GM19438 (cell line): Measurements from ENCODE around the gene RHBDL1.

Experiments used
- ATAC-seq: cut with Tn5 transposase; IDR thresholded peaks from one replicate; pipeline ENCODE4 v1.9.1; 2021; ENCODE audit warnings: low read depth; ENCODE audit not compliant: unreplicated experiment

The RHBDL1 gene

DNA sequence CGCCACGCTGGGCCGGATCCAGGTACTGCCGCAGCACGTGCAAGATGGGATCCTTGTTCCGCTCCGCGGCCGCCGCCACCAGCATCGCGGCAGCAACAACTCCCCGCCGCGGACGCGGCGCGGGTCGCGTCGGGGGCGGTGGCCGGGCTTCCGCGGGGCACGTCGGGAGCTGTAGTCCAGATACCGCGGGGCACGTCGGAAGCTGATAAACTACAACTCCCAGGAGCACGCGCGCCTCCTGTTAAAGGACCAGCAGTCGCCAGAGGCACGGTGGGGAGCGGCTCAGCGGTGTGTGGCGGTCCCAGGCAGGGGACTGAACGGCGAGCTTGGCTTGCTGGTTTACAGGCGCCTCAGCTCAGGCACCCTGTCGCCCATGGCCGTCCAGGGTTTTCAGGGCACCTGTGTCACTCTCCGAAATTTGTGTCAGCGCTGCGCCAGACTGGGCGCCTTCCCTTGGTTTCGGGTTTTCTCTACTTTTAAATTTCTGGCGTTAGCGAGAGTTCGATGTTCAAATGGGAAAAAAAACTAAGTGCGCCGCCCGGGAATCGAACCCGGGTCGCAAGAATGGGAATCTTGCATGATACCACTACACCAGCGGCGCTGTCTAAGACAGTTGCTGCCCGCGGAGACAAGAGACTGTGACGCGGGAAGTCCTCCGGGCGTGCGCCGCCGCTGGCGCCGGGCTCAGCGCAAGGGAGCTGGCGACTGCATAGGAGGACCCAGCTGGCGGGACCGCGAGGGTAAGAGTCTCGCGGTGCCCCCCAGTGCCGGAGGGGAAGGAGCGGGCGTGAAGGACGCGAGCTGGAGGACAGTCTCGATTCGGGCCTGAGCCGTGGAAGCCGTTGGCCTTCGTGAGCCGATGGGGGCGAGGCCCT is 39.0 kb upstream of the RHBDL1 start, which contains the start of gene METTL26:
METTL26 (minus strand) TSS at position 100 of the 875 bp plus-strand sequence; CDS start at position 85, 15 bp downstream.
- peak; percentile 69 for ATAC-seq

DNA sequence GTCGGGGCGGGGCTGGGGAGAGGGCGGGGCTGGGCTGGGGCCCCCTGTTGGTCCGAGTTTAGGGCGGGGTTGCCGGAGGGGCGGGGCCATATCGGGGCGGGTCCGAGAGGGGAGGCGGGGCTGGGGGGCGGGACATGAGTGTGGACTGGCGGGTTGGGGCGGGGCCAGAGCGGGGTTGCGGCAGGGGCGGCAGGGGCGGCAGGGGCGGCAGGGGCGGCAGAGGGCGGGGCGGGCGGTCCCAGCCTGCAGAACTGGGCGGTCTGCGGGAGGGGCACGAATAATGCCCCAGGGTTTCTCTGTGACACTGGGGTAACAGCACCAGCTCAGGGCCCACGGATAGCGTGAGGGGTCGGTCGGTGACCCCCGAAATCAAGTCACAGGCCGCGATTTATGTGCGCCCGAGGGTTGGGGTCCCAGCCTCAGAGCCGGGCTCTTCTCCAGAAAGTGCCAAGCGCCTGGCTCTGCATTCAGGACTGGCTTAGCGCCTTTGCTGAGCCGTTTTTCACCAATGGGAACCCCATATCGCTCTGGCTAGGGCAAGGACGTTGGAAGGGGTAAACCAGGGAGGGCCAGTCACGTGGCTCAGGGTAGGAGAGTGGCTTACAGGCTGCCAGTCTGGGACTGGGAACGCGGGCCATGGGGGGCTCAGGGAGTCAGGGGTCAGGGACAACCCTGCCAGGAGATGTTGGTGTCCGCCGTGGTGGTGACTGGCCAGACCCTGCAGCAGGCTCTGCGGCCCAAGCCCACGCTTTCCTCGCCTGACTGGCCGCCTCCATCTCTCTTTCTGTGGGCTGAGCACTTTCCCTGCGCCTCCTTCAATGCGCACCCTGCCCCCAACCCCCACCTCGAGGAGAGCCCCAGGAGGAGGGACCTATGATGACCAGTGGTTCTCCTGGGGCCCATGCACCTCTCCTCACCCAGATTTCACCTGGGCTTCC is 38.1 kb upstream of the RHBDL1 start:
- no peak for ATAC-seq

DNA sequence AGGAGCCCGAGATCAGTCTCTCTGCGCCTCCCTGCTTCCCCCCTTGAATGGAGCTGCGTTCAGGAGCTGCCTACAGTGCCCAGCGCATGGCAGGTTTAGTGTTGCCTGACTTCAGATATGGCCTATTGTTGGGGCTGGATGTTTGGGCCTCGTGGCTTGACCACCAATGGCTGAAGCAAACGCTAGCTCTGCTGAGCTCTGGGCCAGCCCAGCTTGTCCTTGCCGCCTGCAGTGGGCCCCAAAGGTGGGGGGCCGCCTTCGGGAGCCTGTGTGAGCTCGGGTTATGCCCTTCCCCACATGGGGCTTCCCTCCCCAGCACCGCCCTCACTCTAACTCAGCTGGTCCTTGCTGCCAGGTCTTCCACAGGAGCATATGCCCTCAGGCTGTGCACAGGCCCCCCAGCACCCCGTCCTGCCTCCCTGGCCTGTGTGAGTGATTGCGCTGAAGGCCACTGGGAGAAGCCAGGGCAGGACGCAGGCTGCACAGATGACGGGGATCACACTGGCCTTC is 37.4 kb upstream of the RHBDL1 start:
- no peak for ATAC-seq

DNA sequence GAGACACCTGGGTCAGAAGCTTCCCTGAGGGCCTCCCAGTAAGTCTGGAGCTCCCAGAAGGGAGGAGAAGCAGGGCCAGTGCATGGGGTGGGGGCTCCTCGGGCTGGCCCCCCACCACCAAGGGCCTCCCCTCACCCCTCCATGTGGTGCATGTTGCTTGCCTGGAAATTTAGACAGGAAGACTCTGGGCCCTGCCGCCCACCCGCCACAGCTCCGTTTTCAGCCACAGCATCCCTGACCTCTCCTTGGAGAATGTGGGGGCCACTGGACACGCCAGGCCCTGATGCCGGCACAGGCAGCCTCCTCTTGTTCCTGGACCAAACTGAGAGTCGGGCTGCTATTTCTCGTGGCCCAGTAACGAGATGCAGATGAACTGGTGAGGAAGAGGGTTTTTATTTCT is 36.6 kb upstream of the RHBDL1 start:
- ATAC-seq, result no peak

DNA sequence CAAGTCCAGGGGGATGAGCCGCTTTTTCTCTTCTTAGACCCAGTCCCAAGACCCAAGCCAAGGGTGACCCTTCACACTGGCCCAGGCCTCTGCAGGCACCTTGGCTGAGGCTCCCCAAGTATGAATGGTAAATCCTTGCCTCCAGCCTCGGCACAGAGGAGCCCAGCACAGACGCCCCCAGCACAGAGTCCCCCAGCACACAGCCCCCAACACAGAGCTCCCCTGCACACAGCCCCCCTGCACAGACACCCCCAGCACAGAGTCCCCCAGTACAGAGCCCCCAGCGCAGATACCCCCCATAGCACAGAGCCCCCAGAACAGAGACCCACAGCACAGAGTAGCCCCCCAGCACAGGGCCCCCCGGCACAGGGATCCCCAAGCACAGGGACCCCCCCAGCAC is 34.9 kb upstream of the RHBDL1 start:
- no peak for ATAC-seq

DNA sequence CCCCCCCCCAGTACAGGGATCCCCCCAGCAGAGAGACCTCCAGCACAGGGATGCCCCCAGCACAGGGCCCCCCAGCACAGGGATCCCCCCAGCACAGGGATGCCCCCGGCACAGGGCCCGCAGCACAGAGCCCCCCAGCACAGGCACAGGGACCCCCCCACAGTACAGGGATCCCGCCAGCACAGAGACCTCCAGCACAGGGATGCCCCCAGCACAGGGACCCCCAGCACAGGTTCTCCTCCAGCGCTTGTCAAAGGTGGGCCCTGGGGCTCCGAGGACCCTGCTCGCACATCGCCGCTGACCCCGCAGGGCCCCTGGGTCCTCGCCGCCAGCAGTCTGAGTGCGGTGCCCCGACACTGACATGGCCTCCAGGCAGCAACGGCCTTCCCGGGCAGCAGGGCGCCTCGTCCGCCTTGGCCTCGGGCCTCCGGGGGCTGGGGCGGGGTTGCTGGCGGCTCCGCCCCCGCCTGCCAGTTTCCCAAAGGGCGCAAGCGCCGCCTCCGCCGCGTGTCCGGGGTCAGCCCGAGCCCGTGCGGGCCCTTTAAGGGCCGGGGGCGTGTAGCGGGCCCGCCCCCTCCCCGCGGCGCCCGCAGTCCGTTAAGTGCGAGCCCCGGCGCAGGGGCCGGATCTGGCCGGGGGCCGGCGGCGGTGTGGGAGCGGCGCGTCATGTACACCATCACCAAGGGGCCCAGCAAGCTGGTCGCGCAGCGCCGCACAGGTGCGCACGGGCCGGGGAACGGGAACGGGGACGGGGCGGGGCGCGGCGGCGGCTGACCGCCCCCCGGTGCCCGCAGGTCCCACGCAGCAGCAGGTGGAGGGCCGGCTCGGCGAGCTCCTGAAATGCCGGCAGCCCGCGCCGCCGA is 33.9 kb upstream of the RHBDL1 start, which contains the start of gene MCRIP2:
MCRIP2 (plus strand) TSS at position 503 of the 863 bp plus-strand sequence; CDS start at position 667, 164 bp downstream.
- ATAC-seq, result peak; percentile 50

DNA sequence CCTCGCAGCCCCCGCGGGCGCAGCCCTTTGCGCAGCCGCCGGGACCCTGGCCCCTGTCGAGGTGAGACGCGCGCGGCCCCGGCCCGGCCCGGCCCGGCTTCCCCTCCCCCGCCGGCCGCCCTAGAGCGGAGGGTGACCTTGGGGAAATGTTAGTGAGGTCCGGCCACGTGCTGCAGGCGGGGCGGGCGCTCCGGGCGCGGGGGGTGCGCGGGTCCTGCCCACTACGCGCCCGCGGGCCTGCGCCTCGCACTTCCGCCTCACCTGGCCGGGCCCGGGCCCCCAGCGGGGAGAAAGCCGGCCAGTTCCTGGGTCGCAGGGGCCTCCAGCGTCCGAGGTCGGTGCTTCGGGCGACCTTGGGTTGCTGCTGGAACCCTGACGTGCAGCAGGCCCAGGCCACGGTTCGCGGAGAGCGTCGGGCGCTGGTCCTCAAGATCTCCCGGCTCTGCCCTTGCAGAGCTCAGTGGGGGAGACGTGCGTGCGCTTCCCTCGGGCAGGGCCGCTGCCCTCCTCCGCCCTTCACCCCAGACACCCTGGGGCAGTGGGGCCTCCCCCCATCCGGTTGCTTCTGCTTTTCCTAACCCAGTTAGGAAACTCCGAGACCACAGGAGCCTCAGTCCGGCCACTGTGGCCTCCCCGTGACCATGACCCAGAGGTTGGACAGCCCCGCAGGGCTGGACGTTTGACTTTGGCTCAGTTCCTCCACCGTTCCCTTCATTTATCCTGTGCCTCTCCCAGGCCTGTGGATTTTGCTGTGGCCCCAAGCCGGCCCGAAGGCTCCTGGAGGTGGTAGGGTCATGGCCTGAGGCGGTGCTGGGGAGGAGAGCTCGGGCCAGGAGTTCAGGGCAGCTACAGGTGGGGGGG is 33.1 kb upstream of the RHBDL1 start:
- ATAC-seq, result peak; percentile 30

DNA sequence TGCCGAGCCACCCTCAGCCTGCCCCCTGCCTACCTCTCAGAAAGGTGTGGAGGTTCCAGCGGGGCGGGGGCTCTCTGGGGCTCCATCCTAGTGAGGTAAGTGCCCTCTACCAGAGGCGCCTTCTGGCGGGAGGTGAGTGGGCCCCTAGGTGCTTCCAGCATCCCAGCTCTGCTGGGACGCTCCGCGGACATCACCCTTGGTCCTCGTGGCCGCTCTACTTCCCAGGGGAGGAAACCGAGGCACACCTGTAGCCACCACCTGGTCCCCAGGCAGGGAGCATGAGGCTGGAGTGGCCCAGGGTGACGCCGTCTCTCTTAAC is 32.5 kb upstream of the RHBDL1 start:
- ATAC-seq, result no peak

DNA sequence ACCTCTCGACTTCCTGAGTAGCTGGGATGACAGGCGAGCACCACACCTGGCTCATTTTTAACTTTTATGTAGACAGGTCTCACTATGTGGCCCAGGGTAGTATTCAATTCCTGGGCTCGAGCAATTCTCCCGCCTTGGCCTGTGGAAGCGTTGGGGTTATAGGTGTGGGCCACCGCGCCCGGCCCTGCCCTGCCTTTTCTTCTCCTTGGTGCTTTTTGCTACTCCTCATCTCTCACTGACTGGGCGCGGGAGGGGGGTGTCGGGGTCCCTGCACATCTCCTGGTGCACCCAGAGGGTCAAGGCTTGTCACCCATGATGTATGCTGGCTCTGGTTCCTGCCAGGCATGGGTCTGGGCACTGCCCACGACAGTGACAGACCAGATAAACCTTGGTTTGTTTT is 30.9 kb upstream of the RHBDL1 start:
- no peak for ATAC-seq

DNA sequence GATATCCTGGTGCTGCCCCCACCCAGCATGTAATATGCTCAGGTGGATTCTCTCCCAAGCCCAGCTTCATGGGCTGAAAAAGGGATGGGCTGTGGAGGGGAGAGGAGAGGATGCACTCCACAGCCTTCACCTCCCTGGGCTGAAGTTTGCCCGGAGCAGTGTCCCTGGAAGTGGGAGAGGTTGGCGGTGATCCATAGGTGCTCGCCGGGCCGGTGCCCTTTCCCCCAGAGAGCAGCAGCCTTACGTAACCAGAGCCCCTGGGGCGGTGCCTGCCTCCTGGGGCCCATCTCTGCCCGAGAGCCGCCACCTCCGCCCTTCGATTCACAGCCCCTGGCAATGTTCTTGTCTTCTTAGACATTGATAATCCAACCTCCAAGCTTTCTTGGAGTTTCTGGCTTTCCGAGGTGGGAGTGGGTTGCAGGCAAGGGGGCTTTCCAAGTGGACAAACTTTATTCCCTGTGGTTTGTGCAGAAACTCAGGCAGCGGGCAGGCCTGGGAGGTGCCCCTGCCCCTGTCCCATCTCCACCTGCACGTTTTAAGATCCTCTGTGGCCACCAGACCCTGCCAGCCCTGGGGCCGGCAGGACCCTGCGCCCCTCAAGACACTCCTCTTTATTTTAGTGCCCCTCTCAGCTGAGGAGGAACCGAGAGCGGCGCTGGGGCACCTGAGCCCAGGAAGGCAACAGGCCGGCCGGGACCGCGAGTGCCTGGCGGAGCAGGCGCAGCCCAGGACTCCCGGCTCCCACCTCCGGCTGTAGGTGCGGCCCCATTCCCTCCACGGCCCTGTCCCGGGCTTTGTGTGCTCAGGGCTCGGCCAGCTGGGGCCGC is 29.4 kb upstream of the RHBDL1 start:
- no peak for ATAC-seq

DNA sequence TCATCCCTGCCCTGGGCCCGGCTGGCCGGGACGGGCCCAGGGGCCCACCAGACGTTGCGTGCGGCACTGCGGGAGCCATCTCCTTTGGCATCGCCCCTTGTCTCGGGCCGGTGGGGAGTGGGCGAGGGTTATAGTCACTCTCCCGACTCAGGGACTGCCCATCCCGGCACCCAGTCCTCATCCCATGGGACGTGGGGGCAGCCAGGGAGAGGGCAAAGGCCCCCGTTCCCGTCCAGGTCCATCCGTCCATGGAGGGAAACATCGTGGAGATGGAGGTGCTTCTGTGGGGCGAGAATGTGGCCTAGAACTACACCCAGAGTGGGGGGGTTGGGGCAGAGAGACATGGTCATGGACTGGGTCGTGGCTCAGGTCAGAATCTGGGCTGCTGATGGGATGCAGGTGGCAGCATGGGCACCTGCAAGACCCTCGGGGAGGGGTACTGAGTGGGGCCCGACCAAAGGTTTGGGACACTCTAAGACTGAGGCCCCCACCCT is 28.7 kb upstream of the RHBDL1 start:
- no peak for ATAC-seq

DNA sequence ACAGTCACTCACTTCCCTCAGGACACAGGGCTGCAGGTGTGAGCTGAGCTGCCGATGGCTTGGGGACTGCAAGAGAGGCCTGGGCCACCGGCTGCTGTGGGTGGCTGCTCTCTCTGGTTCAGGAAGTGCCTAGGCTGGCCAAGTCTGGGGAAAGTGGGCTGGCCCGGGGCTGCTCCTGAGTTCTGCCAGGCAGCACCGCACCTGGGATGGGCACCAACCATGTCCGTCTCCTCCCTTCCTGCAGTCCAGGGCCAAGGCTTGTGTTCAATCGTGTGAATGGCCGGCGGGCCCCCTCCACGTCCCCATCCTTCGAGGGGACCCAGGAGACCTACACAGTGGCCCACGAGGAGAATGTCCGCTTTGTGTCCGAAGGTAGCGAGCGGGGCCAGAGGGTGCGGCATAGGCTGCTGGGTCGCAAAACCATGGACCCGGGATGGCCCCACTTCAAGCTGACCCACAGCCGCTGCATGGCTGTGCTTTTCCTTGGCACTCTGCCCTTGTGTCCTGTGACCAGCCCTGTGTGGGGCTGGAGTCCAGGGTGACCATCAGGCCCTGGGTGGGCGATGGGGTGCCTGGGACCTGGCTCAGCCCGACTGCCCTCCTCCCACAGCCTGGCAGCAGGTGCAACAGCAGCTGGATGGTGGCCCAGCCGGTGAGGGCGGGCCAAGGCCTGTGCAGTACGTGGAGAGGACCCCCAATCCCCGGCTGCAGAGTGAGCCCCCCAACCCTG is 28.1 kb upstream of the RHBDL1 start:
- ATAC-seq, result no peak

DNA sequence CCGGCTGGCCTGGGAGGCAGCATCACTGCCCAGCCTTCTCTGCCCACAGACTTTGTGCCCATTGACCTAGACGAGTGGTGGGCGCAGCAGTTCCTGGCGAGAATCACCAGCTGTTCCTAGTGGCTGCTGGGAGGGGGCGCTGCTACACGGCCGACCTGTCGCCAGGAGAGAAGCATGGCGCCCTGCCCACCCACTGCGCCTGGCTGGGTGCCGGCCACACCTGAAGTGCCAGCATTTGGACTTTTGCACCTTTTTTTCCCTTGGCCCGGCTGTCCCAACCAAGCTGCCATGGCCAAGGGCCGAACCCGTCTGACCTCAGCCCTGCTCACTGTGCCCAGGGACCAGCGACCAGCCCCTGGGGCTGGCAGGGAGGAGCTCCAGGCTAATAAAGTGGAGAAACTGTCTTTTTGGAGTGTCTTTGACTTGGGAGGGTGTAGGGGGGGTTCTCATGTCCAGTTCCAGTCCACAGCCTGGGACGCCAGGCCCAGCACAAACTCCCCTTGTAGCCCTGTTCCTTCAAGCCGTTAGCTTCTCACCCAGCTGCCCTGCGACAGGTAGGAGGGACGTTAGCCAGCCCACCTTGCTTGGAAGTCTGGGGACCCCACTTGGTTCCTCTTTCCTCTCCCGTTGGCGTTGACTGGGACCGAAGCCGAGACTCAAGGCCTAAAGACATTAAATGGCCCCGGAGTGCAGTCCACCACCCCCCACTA is 27.2 kb upstream of the RHBDL1 start:
- no peak for ATAC-seq

DNA sequence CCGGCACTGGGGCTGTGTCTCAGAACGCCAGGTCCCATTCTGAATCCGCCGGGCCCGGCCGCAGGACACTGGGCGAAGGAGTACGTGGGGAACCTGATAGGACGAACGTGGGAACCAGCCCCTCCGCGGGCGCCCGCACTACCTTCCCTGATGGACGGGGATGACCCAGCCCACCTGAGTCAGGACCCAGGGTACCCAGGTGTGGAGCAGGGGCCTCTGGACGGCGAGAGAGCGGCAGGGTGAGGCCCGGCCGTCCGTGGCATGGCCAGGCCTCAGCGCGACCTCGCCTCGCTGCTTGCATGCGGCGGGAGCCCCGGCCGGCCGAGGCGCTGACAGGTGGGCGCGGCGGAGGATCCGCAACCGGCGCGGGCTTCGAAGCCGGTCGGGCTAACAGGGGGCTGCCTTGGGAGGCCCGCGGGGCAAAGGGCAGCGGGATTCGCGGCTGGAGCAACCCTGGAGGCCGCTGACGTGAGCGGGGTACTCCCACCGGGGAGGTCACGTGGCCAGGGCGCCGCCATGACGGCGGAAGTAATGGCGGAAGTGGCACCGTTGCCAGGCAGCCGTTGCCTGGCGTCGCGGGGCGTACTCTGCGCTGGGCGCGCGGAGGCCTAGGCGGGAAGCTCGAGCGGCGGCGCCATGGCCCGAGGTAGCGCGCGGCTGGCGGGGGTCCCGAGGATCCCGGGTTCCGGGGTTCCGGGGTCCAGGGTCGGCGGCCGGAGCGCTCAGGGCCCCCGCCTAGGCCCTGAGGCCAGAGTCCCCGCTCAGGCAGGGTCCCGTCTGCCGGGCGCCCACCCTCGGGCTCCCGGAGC is 26.5 kb upstream of the RHBDL1 start, which contains the start of gene WDR90:
WDR90 (plus strand) TSS at position 585 of the 809 bp plus-strand sequence; CDS start at position 637, 52 bp downstream.
- peak; percentile 73 for ATAC-seq

DNA sequence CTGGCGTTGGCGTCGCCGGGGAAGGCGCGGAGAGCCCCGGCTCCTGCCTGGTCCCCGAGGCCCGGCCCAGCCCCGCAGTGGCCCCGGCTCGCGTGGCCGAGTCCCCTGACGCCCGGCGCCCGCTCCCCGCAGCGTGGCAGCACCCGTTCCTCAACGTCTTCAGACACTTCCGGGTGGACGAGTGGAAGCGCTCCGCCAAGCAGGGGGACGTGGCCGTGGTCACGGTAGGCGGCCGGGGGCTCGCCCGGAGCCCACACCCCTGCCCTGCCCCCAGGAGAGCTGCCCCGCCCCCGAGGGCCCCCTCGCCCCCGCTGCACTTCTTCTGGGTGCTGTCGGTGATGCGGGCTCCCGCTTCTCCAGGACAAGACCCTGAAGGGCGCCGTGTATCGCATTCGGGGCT is 25.8 kb upstream of the RHBDL1 start:
- no peak for ATAC-seq

DNA sequence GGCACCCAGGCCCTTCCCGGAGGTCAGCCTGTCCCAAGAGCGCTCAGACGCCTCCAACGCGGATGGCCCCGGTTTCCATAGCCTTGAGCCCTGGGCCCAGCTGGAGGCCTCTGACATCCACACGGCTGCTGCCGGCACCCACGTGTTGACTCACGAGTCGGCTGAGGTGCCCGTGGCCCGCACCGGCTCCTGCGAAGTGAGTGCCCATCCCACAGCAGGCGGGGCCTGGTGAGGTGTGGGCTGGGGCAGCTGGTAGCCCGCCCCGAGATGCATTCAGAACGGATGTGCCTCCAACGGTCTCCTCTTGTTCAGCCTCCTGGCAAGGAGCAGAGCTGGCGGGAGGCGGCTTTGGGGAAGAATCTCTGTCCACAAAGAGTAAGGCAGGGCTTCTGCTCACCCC is 23.6 kb upstream of the RHBDL1 start:
- ATAC-seq, result no peak
